Stimulated activated CD4-positive, alpha-beta T cell treated with anti-CD3 and anti-CD28 coated beads, Interleukin-2, amount 100 ng/mL, for 24 hours (primary cell): Measurements from ENCODE around the gene ZKSCAN2.

Source experiments
- DNase-seq, 2 donors: peaks; one replicate each; pipeline ENCODE4 v3.0.0-alpha.2; 2020

ZKSCAN2 gene

GRCh38 chr16:25257470-25257955 lies at the start of gene ZKSCAN2:
Gene ZKSCAN2 (minus strand): TSS chr16:25257845. CDS start chr16:25257127, 718 bp downstream.
- DNase-seq = peak; percentile 84 to 91

DNA sequence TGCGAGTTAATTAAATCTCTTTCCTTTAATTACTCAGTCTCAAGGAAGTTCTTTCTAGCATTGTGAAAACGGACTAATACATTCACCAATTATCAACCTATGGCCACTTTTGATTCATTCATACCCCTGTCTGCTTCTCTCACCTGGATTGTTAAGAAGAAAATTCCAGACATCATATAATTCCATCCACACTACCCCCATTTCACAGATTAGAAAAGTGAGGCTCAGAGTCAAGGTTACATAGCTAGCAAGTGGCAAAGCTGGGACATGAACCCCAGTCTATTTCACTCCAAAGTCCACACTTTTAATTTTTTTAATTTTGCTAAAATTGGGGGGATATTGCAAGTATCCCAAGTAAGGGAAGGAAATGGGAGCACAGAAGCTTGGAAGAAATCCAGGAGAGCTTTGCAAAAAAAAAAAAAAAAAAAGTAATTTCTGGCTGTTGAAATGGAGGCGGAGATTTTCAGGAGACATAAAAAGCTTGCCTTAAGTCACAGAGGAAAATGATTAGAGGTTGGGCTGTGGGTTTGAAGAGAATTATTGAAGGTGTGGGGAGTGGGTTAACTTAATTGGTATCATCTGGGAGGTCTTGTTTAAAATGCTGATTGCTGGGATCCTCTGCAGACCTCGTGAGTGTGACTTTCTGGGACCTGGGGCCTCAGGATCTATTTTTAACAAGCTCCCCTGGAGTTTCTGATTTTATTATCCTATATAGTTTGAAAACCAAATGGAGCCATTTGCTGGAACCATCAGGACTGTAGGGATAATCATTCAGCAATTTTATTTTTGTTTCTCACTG lies 42.3 kb upstream of the ZKSCAN2 start:
- DNase-seq = no peak

DNA sequence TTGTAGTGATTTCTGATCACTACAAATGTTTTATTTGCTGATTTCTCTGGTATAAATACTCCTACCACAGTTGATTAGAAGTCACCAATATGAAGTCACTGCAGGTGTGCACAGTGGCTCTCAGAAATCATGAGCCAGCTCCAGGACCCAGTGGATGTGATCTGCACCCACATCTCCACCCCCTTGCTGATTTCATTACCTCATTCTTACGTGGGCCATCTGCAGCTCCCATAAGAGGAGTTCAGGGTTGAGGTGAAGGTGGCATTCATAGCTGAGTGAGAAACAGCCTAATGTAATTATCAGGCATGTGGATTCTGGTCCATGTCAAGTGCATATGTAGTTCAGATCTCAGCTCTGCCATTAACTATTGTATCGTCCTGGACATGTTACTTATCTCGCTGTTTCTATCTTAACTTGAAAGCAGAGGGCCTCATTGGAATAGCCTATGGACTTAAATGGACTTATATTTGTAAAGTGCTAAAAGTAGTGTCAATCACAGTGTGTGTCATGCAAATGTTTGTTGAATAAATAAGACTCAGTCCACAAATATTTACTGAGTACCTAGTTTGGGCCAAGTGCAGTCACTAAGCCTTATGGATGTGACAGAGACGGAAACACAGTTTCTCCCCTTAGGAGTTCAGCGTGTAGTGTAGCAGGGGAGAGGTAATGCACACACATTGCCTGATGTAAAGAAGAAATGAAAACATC lies 40.7 kb upstream of the ZKSCAN2 start:
- no peak for DNase-seq

- no peak for DNase-seq
These were observed 39.6 kb upstream of the ZKSCAN2 start for GRCh38 chr16:25297151-25297787.

GRCh38 chr16:25291580-25291979 lies 33.9 kb upstream of the ZKSCAN2 start:
- no peak for DNase-seq

DNA sequence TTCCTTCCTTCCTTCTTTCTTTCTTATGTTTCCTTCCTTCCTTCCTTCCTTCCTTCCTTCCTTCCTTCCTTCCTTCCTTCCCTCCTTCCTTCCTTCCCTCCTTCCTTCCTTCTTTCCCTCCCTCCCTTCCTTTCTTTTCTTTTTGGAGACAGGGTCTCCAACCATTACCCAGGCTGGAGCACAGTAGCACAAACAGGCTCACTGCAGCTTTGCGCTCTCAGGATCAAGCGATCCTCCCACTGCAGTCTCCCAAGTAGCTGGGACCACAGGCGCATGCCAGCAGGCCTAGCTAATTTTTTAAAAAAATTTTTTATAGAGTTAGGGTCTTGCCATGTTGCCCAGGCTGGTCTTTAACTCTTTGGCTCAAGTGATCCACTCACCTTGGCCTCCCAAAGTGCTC lies 31.8 kb upstream of the ZKSCAN2 start:
- no peak for DNase-seq

- no peak for DNase-seq
These were observed 21.8 kb upstream of the ZKSCAN2 start for GRCh38 chr16:25279491-25279890.

DNA sequence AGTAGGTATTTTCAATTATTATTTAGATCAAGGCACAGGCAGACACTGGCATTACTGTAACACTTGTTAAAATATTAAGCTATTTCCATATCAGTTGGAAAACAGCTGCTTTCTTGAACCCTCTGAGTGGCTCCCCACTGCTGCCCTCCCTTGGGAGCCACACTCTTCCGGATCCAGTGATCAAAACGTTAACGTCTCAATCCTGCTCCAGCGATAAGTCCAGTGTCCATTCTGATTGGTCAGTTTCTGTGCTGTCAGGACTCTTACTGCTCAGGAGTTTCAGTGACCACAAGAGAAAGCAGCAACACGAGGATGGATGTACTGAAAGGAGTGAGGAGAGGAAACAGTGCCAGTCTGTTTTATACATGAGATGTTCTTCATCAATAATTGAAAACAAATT lies 13.8 kb upstream of the ZKSCAN2 start:
- DNase-seq = no peak

DNA sequence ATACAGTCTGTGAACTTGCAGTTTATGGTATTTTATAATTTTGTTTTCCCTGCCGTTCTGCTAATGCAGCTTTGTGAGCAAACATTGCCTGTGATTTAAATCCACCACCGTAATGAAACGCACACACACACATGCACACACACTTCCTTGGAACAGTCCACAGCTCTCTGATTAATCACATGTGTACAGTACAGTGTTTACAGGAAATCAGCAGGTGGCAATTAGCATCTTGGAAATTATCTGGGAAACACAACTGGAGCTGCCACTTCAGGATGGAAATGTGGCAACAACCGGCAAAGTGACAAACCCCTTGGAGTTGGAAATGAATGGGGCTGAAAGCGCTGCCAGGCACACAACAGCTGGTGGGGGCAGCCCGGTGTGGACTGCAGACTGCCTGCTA lies 12.9 kb upstream of the ZKSCAN2 start:
- DNase-seq = no peak

DNA sequence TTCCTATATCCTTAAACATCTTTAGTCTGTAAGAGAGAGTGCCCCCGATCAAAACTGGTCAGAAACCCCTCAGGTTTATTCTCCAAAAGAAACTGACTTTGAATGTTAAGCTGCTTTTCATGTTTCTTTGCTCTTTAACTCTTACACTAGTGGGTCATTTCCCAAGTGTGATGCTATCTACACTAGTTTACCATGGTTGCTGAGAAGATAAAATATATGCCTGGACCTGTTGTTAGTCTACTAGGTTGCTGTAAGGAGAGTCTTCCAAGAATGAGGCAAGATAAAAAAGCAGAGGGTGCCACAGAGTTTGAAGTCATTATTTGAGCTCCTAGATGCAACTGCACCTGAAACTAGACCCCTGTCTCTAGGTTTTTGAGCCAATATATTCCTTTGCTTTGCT lies 12.2 kb upstream of the ZKSCAN2 start:
- DNase-seq = no peak

- no peak for DNase-seq
These were observed 8.3 kb upstream of the ZKSCAN2 start for GRCh38 chr16:25265968-25266367.

GRCh38 chr16:25264597-25264996 lies 7.0 kb upstream of the ZKSCAN2 start:
- DNase-seq = peak in 1 of 2 donors; percentile 5

DNA sequence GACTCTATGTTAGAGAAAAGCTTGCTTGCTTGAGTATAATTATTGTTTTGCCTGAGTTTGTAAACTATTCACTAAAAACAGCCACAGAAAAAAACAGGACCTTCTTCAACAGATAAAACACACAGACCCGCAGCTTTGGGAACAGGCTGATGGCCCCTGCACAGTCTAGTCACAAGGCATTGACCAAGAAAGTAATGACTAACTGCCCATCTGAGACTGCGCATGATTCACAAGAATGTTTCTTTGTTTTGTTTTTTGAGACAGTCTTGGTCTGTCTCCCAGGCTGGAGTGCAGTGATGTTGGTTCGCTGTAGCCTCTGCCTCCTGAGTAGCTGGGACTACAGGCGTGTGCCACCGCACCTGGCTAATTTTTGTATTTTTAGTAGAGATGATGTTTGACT lies 2.8 kb upstream of the ZKSCAN2 start:
- no peak for DNase-seq

GRCh38 chr16:25258861-25259179 lies 1.2 kb upstream of the ZKSCAN2 start:
- peak in 1 of 2 donors; percentile 4 for DNase-seq

DNA sequence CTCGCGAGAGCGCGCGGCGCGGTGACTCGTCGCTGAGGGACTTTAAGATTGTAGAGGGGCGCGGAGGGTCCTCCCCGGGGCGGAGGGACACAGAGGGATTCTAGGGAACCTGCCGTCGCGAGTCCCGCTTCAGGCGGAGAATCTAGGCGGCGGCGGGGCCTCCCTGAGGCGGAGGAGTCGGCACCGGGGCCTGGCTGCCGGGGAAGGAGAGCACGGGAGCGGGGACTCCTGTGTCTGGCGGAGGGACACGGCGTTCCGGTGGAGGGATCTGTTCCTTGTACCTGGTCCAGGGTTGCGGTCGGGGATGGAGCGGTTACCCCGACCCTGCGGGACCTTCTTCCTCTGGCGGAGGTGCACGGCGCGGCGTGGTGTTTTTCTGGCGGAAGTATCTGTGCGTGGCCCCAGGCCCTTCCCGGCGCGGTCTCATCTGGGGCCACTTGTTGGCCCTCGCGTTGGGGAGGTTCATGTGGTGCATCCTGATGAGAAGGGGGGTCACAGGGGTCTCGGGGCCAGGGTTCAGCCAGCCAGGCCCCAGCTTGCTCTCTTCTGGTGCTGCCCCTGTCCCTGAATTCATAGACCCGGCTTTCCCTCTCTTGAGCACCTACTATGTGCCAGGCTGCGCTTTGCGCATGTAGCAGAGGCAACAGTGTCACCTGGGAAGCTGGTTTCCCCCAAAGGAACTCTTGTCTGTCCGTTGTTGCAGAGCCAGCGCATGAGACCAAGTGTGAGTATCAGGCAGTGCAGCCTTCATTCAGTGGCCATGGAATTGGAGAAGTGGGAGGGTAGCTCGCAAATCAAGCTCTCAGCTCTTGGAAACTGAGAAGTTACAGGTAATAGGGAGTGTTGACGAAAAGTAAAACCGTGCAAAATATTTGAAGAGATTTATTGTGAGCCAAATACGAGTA lies 563 bp upstream of the ZKSCAN2 start:
- peak; percentile 83 to 85 for DNase-seq

DNA sequence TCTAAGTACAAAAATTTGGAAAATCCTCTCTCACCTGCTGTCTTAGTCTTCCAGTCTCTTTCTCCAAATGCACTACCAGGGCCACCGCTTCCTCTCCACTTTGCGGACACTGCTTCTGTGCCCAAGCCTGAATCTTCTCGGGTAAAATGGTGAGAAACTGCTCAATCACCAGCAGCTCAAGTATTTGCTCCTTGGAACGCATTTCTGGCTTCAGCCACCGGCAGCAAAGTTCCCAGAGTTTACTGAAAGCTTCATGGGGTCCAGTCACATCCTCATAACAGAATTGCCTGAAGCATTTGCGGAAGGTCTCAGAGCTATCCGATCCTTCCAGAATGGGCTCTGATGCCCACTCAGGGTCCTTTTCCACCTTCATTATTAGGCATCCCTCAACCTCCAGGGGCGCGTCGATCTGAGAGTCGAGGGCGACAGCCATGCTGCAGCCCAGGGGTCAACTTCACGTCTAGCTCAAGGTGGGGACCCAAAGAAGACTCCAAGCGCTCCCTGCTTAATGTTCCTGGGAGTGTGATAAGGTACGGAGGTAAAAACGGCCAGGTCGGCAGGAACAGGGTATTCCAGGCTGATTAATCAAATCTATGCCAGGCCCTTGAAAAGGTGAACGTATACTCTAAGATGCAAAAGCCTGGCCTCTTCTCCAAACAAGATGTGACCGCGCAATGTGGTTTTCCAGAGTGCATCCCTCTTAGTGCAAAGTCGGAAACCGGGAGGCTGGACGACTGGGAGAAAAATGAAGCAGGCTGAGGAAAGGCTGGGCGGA lies 763 bp downstream of the ZKSCAN2 start:
- peak in 1 of 2 donors; percentile 13 for DNase-seq

DNA sequence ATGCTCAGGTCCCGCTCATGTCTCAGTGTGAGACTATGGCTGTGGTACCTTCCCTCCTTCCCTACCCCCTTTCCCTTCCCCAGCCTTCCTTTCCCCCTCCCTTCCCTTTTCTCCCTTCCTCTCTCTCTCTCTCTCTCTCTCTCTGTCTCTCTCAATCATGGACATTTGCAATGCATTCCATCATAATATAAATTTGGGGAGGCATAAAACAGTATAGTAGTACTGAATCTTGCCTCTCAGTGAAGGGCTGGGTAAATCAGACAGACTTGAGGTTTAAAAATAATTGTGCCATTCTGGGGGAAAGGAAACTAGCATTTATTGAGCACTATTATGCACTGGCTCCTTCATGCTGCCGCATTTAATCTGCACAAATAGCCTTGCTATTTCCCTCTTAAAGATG lies 4.3 kb downstream of the ZKSCAN2 start:
- no peak for DNase-seq

- no peak for DNase-seq
These were observed 7.2 kb downstream of the ZKSCAN2 start for GRCh38 chr16:25250467-25250866.

- DNase-seq = no peak
These were observed 21.7 kb downstream of the ZKSCAN2 start for GRCh38 chr16:25235991-25236390.

GRCh38 chr16:25228372-25228771 lies 29.3 kb downstream of the ZKSCAN2 start:
- no peak for DNase-seq

- DNase-seq = no peak
These were observed 32.8 kb downstream of the ZKSCAN2 start for GRCh38 chr16:25224731-25225319.

DNA sequence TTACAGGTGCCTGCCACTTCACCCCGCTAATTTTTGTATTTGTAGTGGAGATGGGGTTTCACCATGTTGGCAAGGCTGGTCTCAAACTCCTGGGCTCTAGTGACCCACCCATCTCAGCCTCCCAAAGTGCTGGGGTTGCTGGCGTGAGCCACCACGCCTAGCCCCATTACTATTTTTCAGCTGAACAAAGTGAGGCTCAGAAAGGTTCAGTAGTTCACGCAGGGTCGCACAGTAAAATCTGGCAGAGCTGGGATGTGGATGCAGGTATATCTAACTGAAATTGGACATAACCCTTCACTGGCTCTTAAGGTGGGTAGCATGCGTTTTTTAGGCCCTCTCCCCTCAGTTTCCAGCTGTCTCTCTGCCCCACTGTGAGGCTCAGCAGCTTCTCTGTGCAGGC lies 33.7 kb downstream of the ZKSCAN2 start:
- DNase-seq = no peak
